Lung (tissue), 12 donors: ENCODE measurements around the gene SFRP5. TPM values are rescaled to one million over a fixed set of nuclear protein-coding genes. Genes with fewer than 3 reads are reported as not detected.

ENCODE experiments used
- ATAC-seq: fragments of 200-7000 bp; cut with Tn5 transposase; one replicate; pipeline ENCODE4 v1.9.1; 2020; ENCODE audit warnings: moderate number of reproducible peaks; ENCODE audit not compliant: insufficient read depth, low FRiP score
- DNase-seq, 3 donors: peaks; one replicate each; pipeline ENCODE4 v3.0.0-alpha.2; 2013 to 2017
- H3K27ac ChIP-seq, 2 donors: one replicate each; pipeline ENCODE4 v1.5.1; 2013; ENCODE audit warnings: mild to moderate bottlenecking in 2 of 2, moderate library complexity in 2 of 2, control low read depth in 1 of 2, inconsistent platforms in 1 of 2, low read depth in 1 of 2, low read length in 1 of 2
- H3K27me3 ChIP-seq, 3 donors: one replicate each; pipeline ENCODE4 v1.5.1; 2013; ENCODE audit warnings: low read length in 2 of 3; ENCODE audit not compliant: control insufficient read depth in 3 of 3, insufficient read depth in 3 of 3
- H3K36me3 ChIP-seq, 4 donors: one replicate each; pipeline ENCODE4 v1.5.1; 2013; ENCODE audit warnings: low read length in 4 of 4, mild to moderate bottlenecking in 1 of 4, moderate library complexity in 1 of 4; ENCODE audit not compliant: control insufficient read depth in 4 of 4, insufficient read depth in 4 of 4
- H3K4me1 ChIP-seq, 5 donors: one replicate each; pipeline ENCODE4 v1.5.1; 2013; ENCODE audit warnings: low read length in 5 of 5, mild to moderate bottlenecking in 2 of 5, moderate library complexity in 1 of 5; ENCODE audit not compliant: control insufficient read depth in 5 of 5, insufficient read depth in 5 of 5
- H3K4me3 ChIP-seq: one replicate; pipeline ENCODE4 v1.5.1; 2013; ENCODE audit warnings: mild to moderate bottlenecking, control low read depth, moderate library complexity
- H3K9ac ChIP-seq, 2 donors: one replicate each; pipeline ENCODE4 v1.5.1; 2013; ENCODE audit warnings: low read length in 2 of 2, control low read depth in 1 of 2; ENCODE audit not compliant: insufficient read depth in 1 of 2
- H3K9me3 ChIP-seq, 4 donors: one replicate each; pipeline ENCODE4 v1.5.1; 2013; ENCODE audit warnings: low read length in 3 of 4, mild to moderate bottlenecking in 1 of 4, moderate library complexity in 1 of 4; ENCODE audit not compliant: control insufficient read depth in 4 of 4, insufficient read depth in 3 of 4
- CTCF ChIP-seq: IDR thresholded peaks from 2 replicates; pipeline ENCODE4 v1.5.1; 2012; ENCODE audit warnings: mild to moderate bottlenecking; ENCODE audit errors: control extremely low read depth, extremely low read depth
- WGBS, 2 donors: extraction: QIAGEN DNeasy Blood & Tissue Kit; methylation state at CpG; one replicate each; pipeline ENCODE4 v1.1.7; 2013; 5-methylcytosine and 5-hydroxymethylcytosine counted together
- polyA plus RNA-seq, 2 donors: library from polyadenylated mRNA; stranded (reverse); fragments of 200-250 nt; gene quantifications; one replicate each; pipeline ENCODE4 v1.2.1, GENCODE V29; 2013
- total RNA-seq, 2 donors: library from RNA; depleted of rRNA in 1 of 2; stranded (reverse); fragments of >200 nt in 1 of 2; gene quantifications; one replicate each; pipeline ENCODE4 v1.2.1, GENCODE V29; 2014 to 2021
- donor health status: control.
- donor health status: control.
- donor health status: Bipolar disorder and iron deficiency.
- donor health status: healthy.
- donor health status: DM: yes; HTN: yes; CAD: no.

The SFRP5 gene
- total and polyA plus RNA-seq, 4 donors: 0.44 to 12.8 (median 1.7) TPM

DNA sequence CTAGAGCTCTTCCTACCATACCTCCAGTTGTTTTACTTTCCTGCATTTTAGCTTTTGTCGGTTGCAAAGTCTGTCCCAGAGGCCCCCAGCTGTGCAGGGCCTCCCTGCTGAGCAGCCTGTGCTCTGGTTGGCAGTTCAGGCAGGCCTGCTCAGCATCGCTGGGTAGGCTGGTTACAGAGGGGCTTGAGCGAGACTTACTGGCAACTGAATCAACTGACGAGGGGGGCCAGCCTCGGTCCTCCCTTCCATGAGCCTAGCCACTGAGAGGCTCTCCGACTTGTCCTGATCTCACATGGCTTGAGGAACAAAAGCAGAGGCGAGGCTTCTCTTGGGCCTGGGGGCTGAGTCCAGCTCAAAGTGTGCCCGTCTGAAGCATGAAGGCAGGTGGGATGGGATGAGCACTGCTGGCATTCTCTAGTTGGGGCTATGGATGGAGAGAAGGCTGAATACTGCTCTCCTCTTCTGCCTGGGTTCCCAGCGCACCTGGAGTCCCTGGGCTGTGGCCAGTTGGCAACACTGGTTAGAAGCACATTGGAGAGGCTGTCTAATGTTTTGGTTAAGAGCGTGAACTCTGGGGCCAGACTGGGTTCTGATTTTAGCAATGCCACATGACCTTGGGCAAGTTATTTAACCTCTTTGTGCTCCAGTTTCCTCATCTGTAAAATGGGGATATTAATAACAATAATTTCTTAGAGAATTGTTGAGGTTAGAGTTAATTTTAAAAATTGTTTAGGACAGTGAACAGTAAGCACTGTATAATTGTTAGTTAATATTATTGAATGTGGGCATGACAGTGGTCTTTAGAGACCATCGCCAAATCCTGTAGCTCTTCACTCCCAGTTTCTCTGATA, 6.9 kb upstream of the SFRP5 start:
- DNase-seq: no peak
- Histone ChIP-seq H3K4me3 (no peak overlapping the region), H3K9ac (no peak overlapping the region), H3K27ac (no peak overlapping the region), H3K9me3 (no peaks in the 10 kb centered on the region), H3K4me1 (peaks cover 0 to 28% (median 13%) of the 10 kb centered on the region in 5 donors), H3K36me3 (no peaks in the 10 kb centered on the region), H3K27me3 (peaks cover 0 to 2% (median 0%) of the 10 kb centered on the region in 3 donors)
- no peak for TF ChIP-seq CTCF
- WGBS, 2 donors: 86 to 91% methylated on average over 11 of the region's 11 CpGs
- no peak for ATAC-seq

DNA sequence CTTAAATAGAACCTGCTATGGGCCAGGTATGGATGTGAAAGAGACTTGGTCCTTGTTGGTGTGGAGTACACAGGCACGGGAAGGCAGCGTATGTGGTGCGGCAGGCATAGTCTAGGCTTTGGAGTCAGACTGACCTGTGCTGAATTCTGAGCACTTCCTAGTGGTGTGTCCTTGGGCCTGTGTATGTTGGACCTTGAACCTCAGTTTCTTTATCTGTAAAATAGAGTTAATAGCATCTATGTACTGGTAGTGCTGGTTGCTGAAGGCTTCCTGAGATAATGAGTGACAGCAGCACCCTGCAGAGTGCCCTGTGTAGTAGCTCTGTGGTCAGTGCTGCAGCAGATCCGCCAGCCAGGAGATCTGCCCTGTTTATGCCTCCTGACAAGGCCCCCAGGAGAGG, 5.3 kb upstream of the SFRP5 start:
- no peak overlapping the region for H3K27ac ChIP-seq
- no peak for DNase-seq
- H3K36me3 ChIP-seq: no peaks in the 10 kb centered on the region
- H3K27me3 ChIP-seq: peaks cover 9 to 17% (median 12%) of the 10 kb centered on the region in 3 donors
- H3K4me3 ChIP-seq: no peak overlapping the region
- TF ChIP-seq CTCF: no peak
- WGBS, 2 donors: 95 to 97% methylated on average over 4 of the region's 4 CpGs
- ATAC-seq: no peak
- peaks cover 0 to 21% (median 12%) of the 10 kb centered on the region in 5 donors for H3K4me1 ChIP-seq
- H3K9ac ChIP-seq: no peak overlapping the region
- H3K9me3 ChIP-seq: no peaks in the 10 kb centered on the region

- H3K9me3 ChIP-seq: no peaks in the 10 kb centered on the region
- TF ChIP-seq CTCF: no peak
- no peak for ATAC-seq
- DNase-seq: no peak
- peaks cover 14 to 30% (median 26%) of the 10 kb centered on the region in 3 donors for H3K27me3 ChIP-seq
- 54 to 80% methylated on average over 10 of the region's 10 CpGs for WGBS, 2 donors
- peaks cover 0 to 5% (median 0%) of the 10 kb centered on the region in 5 donors for H3K4me1 ChIP-seq
- H3K9ac ChIP-seq: no peak overlapping the region
- no peaks in the 10 kb centered on the region for H3K36me3 ChIP-seq
- no peak overlapping the region for H3K4me3 ChIP-seq
- no peak overlapping the region for H3K27ac ChIP-seq
Measured at GRCh38 chr10:97774811-97775294, 3.1 kb upstream of the SFRP5 start.
